ENCODE results near the gene CADM1.

DNA sequence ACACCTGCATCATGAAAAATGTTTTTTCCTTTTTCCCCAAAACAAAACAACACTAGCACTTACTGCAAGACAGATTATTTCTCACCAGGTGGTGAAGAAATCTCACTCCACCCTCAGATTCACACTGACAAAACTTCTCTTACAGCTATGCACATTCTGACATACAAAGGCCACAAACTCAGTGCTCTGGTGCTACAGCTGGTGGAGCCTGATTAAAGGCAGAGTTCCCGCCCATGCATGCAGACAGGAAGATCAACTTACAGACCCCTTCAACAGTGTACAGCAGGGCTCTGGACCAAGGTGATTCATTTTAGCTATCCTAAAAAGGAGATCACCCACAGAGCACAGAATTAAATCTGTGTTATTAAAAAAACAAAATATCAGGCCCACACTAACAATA lies 112.6 kb downstream of the CADM1 start:
- TF ChIP-seq, protein P1, sequence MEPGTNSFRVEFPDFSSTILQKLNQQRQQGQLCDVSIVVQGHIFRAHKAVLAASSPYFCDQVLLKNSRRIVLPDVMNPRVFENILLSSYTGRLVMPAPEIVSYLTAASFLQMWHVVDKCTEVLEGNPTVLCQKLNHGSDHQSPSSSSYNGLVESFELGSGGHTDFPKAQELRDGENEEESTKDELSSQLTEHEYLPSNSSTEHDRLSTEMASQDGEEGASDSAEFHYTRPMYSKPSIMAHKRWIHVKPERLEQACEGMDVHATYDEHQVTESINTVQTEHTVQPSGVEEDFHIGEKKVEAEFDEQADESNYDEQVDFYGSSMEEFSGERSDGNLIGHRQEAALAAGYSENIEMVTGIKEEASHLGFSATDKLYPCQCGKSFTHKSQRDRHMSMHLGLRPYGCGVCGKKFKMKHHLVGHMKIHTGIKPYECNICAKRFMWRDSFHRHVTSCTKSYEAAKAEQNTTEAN (CRISPR knock-in tag; IDR thresholded peaks at IDR 0.05) = no peak
- TF ChIP-seq NFYB (IDR thresholded peaks at IDR 0.05; ENCODE audit: extremely low read depth, insufficient read length) (no peak), SRF (CRISPR knock-in tag; IDR thresholded peaks at IDR 0.05) (no peak), E2F3 (CRISPR knock-in tag; IDR thresholded peaks at IDR 0.05) (no peak), MAX (CRISPR knock-in tag; IDR thresholded peaks at IDR 0.05) (no peak), ZNF282 (CRISPR knock-in tag; IDR thresholded peaks at IDR 0.05) (no peak), EGR1 (conservative IDR thresholded peaks at IDR 0.05) (no peak), EP300 (IDR thresholded peaks at IDR 0.05; ENCODE audit: low read length) (no peak)

All from K562 (cell line).